ENCODE data around the gene SMG6.

- TF ChIP-seq CTCF (IDR thresholded peaks at IDR 0.05) (no peak), POLR2A (IDR thresholded peaks at IDR 0.05) (no peak)
Measured at GRCh38 chr17:2061441-2061958, 242.1 kb downstream of the SMG6 start.

Measured in heart left ventricle (tissue), 13 donors.